ENCODE results near the gene NRGN.

The NRGN gene

GRCh38 chr11:124739479-124740276 is at the start of gene NRGN:
NRGN (plus strand) TSS chr11:124739942; CDS start chr11:124740085, 143 bp downstream.
- peak; percentile 83 for DNase-seq

GRCh38 chr11:124693142-124693541 is 46.6 kb upstream of the NRGN start:
- DNase-seq = no peak

- DNase-seq = no peak
Measured at GRCh38 chr11:124699547-124699946, 40.2 kb upstream of the NRGN start.

GRCh38 chr11:124700028-124700427 is 39.7 kb upstream of the NRGN start:
- DNase-seq = no peak

- DNase-seq = no peak
Measured at GRCh38 chr11:124707829-124708228, 31.9 kb upstream of the NRGN start.

- no peak for DNase-seq
Measured at GRCh38 chr11:124712392-124712791, 27.4 kb upstream of the NRGN start.

- DNase-seq = peak; percentile 38
Measured at GRCh38 chr11:124716591-124716990, 23.2 kb upstream of the NRGN start.

- no peak for DNase-seq
Measured at GRCh38 chr11:124717421-124717785, 22.3 kb upstream of the NRGN start.

GRCh38 chr11:124717786-124718651 is 21.7 kb upstream of the NRGN start:
- peak; percentile 26 for DNase-seq

- no peak for DNase-seq
Measured at GRCh38 chr11:124718801-124719200, 20.9 kb upstream of the NRGN start.

- no peak for DNase-seq
Measured at GRCh38 chr11:124719534-124719933, 20.2 kb upstream of the NRGN start.

- no peak for DNase-seq
Measured at GRCh38 chr11:124722176-124722575, 17.6 kb upstream of the NRGN start.

GRCh38 chr11:124724979-124725718 is 14.6 kb upstream of the NRGN start:
- DNase-seq = no peak

GRCh38 chr11:124725719-124726105 is 14.0 kb upstream of the NRGN start:
- DNase-seq = peak; percentile 61

GRCh38 chr11:124727474-124727873 is 12.3 kb upstream of the NRGN start:
- no peak for DNase-seq

GRCh38 chr11:124728134-124728533 is 11.6 kb upstream of the NRGN start:
- no peak for DNase-seq

- no peak for DNase-seq
Measured at GRCh38 chr11:124729571-124729970, 10.2 kb upstream of the NRGN start.

- no peak for DNase-seq
Measured at GRCh38 chr11:124732230-124732629, 7.5 kb upstream of the NRGN start.

GRCh38 chr11:124736736-124737135 is 3.0 kb upstream of the NRGN start:
- DNase-seq = no peak

GRCh38 chr11:124737638-124738305 is 2.0 kb upstream of the NRGN start:
- no peak for DNase-seq

GRCh38 chr11:124738713-124739478 is 846 bp upstream of the NRGN start:
- DNase-seq = no peak

- DNase-seq = no peak
Measured at GRCh38 chr11:124740277-124740882, 638 bp downstream of the NRGN start.

Data from fibroblast of upper back skin (primary cell).